ENCODE measurements around the gene AP3B1.

AP3B1 gene

GRCh38 chr5:78289911-78290310 lies 4.6 kb downstream of the AP3B1 start:
- peak; percentile 79 for DNase-seq

DNA sequence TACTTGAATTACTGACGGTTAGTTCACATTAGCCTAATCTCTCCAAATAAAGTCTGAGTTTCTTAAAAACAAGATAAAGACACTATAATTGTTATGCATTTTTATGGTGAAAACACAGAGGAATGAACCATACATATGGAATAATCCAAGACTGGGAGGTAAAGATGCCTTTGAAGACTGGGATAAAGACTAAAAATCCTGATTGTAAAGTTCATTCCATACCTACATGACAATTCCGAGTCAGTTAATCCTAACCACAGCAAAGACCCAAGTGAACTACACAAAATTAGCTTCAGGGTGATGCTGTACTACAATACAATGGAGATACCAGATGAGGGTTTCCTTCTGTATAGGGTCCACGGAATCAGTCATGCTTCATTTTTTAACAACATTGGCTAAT lies 6.3 kb downstream of the AP3B1 start:
- DNase-seq, result no peak

- peak; percentile 86 for DNase-seq
These were observed 6.7 kb downstream of the AP3B1 start for GRCh38 chr5:78287833-78288232.

DNA sequence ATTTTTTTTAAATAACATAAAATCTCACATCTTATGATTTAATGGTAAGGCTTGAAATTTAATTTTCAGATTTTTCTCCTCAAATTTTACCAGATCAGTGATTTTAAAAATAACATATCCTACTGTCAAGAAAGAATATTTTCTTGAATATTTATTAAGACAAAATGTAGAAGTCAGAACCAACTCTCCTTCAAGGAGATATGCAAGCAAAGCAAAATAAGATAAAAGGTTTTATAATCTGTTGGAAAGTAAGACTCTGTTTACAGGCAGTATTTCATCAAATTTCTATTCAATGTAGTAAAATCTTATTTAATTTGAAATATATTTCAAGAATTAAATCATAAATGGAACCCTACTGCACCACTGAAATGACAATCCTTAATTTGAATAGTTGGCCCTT lies 7.3 kb downstream of the AP3B1 start:
- no peak for DNase-seq

DNA sequence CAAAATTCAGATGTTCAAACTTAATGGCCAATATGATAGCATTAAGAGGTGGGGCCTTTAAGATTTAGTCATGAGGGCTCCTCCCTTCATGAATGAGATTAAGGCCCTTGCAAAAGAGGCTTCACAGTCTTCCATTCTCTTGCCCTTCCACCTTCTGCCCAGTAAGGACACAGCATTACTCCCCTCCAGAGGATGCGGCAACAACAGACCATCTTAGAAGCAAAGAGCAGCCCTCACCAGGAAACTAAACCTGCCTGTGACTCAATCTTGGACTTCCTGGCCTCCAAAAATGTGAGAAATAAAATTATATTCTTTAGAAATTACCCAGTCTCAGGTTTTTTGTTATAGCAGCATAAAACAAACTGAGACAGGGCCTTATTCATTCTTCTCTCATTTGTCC lies 8.2 kb downstream of the AP3B1 start:
- peak; percentile 43 for DNase-seq

GRCh38 chr5:78283802-78284201 lies 10.7 kb downstream of the AP3B1 start:
- no peak for DNase-seq

GRCh38 chr5:78283105-78283504 lies 11.4 kb downstream of the AP3B1 start:
- DNase-seq, result no peak

DNA sequence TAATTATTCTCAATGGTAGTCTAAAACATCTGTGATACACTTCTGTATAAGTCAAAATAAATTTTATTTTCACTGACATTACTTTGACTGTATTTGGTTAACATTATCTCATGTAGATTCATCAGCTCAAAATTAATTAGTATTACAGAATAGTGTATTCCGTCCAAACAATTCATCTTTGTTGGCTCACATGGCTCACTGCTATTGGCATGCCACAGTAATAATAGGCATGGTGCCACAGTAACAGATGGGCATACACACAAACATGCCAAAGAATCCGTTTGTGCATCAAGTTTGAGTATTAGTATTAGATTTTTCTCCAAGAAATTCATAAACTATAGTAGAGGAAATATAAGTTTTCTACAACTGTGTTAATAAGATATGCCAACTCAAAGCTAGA lies 14.2 kb downstream of the AP3B1 start:
- DNase-seq, result no peak

GRCh38 chr5:78279194-78279593 lies 15.3 kb downstream of the AP3B1 start:
- no peak for DNase-seq

DNA sequence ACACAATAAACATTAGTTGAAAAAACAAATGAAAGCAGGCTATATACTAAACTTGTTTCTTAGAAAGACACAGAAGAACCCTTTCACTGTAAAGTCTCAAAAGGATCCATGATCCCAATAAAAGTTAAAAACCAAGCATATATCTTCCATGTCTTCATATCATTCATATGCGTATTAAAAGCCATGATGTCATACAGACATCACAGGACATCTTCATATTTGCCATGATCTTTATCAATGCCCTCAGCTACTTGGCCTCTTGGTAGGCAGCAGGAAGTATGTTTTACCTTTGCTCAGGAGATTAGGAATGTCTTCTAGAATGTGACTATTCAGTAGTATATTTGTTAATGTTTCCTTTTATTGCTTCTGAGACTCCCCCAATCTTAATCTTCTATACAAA lies 16.8 kb downstream of the AP3B1 start:
- DNase-seq, result no peak

DNA sequence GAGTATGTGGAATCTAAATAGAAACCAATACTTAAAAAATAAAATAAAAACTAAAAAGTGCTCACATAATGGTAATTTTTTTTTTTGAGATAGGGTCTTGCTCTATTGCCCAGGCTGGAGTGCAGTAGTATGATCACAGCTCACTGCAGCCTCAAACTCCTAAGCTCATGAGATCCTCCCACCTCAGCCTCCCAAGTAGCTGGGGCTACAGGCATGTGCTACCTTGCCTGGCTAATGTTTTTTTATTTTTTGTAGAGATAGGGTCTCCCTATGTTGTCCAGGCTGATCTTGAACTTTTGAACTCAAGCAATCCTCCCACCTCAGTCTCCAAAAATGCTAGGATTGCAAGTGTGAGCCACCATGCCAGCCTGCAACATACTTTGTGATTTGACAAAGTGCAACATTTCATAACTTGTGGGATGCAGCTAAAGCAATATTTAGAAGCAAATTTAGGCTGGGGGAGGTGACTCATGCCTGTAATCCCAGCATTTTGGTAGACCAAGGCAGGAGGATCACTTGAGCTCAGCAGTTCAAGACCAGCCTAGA lies 18.4 kb downstream of the AP3B1 start:
- no peak for DNase-seq

DNA sequence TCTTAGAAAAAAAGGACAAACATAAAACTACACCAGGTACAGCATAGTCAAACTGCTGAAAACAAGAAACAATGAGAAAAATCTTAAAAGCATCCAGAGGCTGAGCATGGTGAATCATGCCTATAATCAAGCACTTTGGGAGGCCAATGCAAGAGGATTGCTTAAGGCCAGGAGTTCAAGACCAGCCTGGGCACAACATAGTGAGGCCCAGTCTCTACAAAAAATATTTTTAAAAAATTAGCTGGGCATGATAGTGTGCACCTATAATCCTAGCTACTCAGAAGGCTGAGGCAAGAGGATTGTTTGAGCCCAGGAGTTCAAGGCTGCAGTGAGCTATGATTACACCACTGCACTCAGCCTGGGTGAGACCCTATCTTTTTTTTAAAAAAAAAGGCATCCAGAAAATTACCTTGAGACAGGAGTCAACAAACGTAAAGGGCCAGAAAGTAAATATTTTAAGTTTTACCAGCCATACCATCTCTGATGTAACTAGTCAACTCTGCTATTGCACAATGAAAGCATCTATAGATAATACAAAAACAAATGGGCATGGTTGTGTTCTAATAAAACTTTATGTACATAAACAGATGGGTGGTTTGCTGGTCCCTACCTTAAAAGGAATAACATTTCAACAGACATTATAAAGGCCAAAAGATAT lies 19.8 kb downstream of the AP3B1 start:
- DNase-seq, result no peak

DNA sequence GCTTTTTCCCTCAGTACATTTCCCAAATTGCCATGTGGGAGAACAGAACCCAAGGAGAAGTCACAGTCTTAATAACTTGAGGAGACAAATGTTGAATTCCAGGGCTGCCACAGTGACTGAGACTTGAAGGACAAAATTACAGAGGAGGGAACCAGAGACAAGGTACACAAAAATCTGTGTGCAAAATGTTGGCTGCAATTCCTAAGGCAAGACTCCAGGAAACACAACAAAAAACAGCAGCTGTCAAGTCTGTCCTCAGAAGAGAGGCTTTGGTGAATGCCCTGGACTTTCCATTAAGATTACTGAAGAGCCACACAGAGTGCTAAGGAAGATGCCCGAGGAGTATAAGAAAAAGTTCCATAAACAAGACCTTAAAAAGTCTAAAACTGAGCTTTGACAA lies 21.1 kb downstream of the AP3B1 start:
- DNase-seq, result no peak

GRCh38 chr5:78271766-78272165 lies 22.7 kb downstream of the AP3B1 start:
- DNase-seq, result no peak

DNA sequence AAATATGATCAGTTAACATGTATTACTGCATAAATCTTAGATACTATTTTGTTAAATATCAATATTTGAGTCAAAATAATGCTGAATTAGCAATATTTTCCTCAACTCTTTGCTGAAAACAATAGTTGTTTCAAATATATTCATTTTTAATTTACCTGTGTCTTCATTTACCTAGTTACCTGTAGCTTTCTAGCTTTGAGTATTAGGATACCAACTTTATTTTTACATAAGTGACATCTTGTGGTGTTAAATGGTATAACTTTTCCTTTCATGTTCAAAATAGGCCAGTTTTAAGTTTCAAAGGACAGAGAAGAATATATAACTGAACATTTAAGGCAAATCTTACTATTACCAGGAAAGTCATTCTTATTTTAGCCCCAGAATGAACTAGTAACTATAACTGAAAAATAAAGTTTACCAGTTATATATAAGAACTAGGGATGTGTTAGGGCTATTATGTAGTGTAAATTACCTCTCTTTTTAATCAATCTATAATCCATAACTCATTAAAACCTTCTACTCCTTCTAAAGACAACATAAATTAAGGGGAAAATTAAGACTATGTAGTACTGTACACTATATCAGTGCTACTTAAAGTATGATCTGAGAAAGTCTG lies 25.3 kb downstream of the AP3B1 start:
- no peak for DNase-seq

GRCh38 chr5:78268356-78268755 lies 26.1 kb downstream of the AP3B1 start:
- DNase-seq, result peak; percentile 71

GRCh38 chr5:78265163-78265562 lies 29.3 kb downstream of the AP3B1 start:
- no peak for DNase-seq

GRCh38 chr5:78264600-78264999 lies 29.9 kb downstream of the AP3B1 start:
- no peak for DNase-seq

DNA sequence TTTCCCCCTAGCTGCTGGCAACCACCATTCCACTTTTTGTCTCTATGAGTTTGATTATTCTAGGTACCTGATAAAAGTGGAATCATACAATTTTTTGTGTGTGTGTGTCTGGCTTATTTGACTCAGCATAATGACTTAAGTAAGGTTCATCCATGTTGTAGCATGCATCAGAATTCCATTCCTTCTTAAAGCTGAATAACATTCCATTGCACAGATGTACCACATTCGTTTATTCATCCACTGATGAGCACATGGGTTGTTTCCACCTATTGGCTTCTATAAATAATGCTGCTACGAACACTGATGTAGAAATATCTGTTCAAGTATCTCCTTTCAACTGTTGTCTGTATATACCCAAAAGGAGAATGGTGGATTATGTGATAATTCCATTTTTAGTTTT lies 33.7 kb downstream of the AP3B1 start:
- DNase-seq, result no peak

DNA sequence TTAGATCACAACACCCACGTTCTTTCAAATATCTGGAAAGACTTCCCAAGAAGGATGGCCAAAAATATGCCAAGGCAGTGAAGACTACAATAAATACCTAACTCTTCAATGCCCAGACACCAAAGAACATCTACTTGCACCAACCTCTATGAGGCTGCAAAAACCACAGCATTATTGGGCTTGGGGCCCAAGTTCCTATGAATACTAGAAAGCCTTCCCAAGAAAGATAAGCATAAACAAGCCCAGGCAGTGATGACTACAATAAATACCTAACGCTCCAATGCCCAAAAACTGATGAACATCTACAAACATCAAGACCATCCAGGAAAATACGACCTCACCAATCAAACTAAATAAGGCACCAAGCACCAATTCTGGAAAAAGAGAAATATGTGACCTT lies 41.3 kb downstream of the AP3B1 start:
- no peak for DNase-seq

GRCh38 chr5:78252715-78253114 lies 41.8 kb downstream of the AP3B1 start:
- no peak for DNase-seq

DNA sequence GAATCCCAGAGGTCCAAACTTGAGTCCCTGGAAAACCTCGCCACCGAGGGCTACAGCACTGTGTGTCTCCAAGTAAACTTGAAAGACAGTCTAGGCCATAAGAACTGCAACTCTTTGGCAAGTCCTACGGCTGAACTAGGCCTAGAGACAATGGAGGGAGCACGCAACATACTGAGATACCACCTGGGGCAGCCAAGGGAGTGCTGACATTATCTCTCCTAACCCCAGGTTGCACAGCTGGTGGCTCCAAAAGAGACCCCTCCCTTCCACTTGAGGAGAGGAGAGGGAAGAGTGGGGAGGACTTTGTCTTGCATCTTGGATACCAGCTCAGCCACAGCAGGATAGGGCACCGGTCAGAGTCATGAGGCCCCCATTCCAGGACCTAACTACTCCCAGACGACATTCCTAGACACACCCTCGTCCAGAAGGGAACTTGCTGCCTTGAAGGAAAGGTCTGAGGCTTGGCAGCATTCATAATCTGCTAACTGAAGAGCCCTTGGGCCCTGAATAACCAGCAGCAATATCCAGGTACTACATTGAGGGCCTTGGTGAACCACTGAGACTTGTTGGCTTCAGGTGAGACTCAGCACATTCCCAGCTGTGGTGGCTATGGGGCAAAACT lies 42.7 kb downstream of the AP3B1 start:
- no peak for DNase-seq

- no peak for DNase-seq
These were observed 49.4 kb downstream of the AP3B1 start for GRCh38 chr5:78245136-78245535.

DNA sequence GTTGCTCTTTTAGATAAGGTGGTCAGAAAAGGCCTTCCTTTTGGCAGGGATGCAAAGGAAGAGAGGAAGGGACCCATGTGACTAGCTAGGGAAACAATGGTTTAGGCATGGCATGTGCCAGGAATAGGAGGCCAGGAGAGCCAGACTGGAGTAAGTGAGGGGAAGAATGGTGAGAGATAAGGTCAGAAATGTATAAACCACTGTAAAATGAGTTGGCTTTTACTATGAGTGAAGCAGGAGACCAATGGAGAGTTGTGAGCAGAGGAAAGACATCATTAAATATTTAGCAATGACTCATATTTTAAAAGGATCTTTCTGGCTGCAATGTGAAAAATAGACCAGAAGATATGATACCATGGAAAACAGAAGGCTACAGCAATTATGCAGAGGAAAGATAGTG lies 50.9 kb downstream of the AP3B1 start:
- no peak for DNase-seq
